ENCODE results near the gene FOXI3.

- no peak for TF ChIP-seq CTCF (IDR thresholded peaks at IDR 0.05)
- TF ChIP-seq POLR2A (IDR thresholded peaks at IDR 0.05) = no peak
Observed at GRCh38 chr2:88437010-88437409, 15.5 kb downstream of the FOXI3 start.

Data from heart left ventricle (tissue), 13 donors.